ENCODE data around the gene KLHDC1.

KLHDC1 gene

GRCh38 chr14:49755378-49755777 is 62.5 kb downstream of the KLHDC1 start:
- no peak overlapping the region for H3K14ac ChIP-seq (ENCODE audit: low read length in 2 of 2)
- no peak overlapping the region for H3K4ac ChIP-seq (ENCODE audit: low read depth in 1 of 2, low read length in 2 of 2)
- no peak overlapping the region for H2BK120ac ChIP-seq (ENCODE audit: low read depth, low read length)
- no peak for DNase-seq
- no peaks in the 10 kb centered on the region for H3K4me1 ChIP-seq (ENCODE audit: control insufficient read depth, insufficient read depth, low read depth, low read length)
- no peak overlapping the region for H2BK15ac ChIP-seq (ENCODE audit: low read depth, poor library complexity, severe bottlenecking)
- no peaks in the 10 kb centered on the region for H3K27me3 ChIP-seq (ENCODE audit: control insufficient read depth in 1 of 2, insufficient read depth in 1 of 2, low read length in 2 of 2)
- H4K91ac ChIP-seq (ENCODE audit: low read length), result no peak overlapping the region
- H3K9me3 ChIP-seq (ENCODE audit: control insufficient read depth, low read length), result no peaks in the 10 kb centered on the region
- no peak overlapping the region for H3K4me3 ChIP-seq (ENCODE audit: insufficient read depth in 1 of 2, low read depth in 1 of 2, low read length in 2 of 2)
- no peak overlapping the region for H3K18ac ChIP-seq (ENCODE audit: low read depth in 1 of 2, low read length in 2 of 2)
- no peak overlapping the region for H2BK5ac ChIP-seq (ENCODE audit: low read depth, low read length, poor library complexity, severe bottlenecking)
- no peak overlapping the region for H3K23ac ChIP-seq (ENCODE audit: low read length in 2 of 2)
- no peak overlapping the region for H3K9ac ChIP-seq (ENCODE audit: low read length)
- H3K27ac ChIP-seq (ENCODE audit: low read length, poor library complexity, severe bottlenecking), result no peak overlapping the region
- WGBS, result 89% methylated on average over 2 of the region's 3 CpGs
- no peak overlapping the region for H2AK5ac ChIP-seq (ENCODE audit: low read length, severe bottlenecking)
- H2BK12ac ChIP-seq (ENCODE audit: low read length in 2 of 2), result no peak overlapping the region
- H2AFZ ChIP-seq (ENCODE audit: low read depth, low read length), result no peak overlapping the region
- no peak overlapping the region for H3K4me2 ChIP-seq (ENCODE audit: low read length, poor library complexity, severe bottlenecking)
- H3K79me1 ChIP-seq (replicated peaks; ENCODE audit: low read length, poor library complexity, severe bottlenecking), result no peaks in the 10 kb centered on the region
- peaks cover 0 to 15% of the 10 kb centered on the region in 2 experiments for H3K36me3 ChIP-seq (ENCODE audit: control insufficient read depth in 1 of 2, insufficient read depth in 2 of 2, low read depth in 1 of 2, low read length in 2 of 2)
- no peak overlapping the region for H4K8ac ChIP-seq (ENCODE audit: low read length)

GRCh38 chr14:49761839-49762551 is 69.1 kb downstream of the KLHDC1 start:
- Histone ChIP-seq H3K9ac (ENCODE audit: low read length) (no peak overlapping the region), H3K27me3 (ENCODE audit: control insufficient read depth in 1 of 2, insufficient read depth in 1 of 2, low read length in 2 of 2) (no peaks in the 10 kb centered on the region), H4K8ac (ENCODE audit: low read length) (no peak overlapping the region), H3K79me1 (replicated peaks; ENCODE audit: low read length, poor library complexity, severe bottlenecking) (no peaks in the 10 kb centered on the region), H3K4me2 (ENCODE audit: low read length, poor library complexity, severe bottlenecking) (no peak overlapping the region), H3K4ac (ENCODE audit: low read depth in 1 of 2, low read length in 2 of 2) (no peak overlapping the region), H3K23ac (ENCODE audit: low read length in 2 of 2) (no peak overlapping the region), H3K4me1 (ENCODE audit: control insufficient read depth, insufficient read depth, low read depth, low read length) (no peaks in the 10 kb centered on the region), H3K36me3 (ENCODE audit: control insufficient read depth in 1 of 2, insufficient read depth in 2 of 2, low read depth in 1 of 2, low read length in 2 of 2) (no peaks in the 10 kb centered on the region), H2BK12ac (ENCODE audit: low read length in 2 of 2) (no peak overlapping the region), H2BK5ac (ENCODE audit: low read depth, low read length, poor library complexity, severe bottlenecking) (no peak overlapping the region), H2AFZ (ENCODE audit: low read depth, low read length) (no peak overlapping the region), H2BK15ac (ENCODE audit: low read depth, poor library complexity, severe bottlenecking) (no peak overlapping the region), H2BK120ac (ENCODE audit: low read depth, low read length) (no peak overlapping the region), H3K4me3 (ENCODE audit: insufficient read depth in 1 of 2, low read depth in 1 of 2, low read length in 2 of 2) (no peak overlapping the region), H2AK5ac (ENCODE audit: low read length, severe bottlenecking) (no peak overlapping the region), H3K14ac (ENCODE audit: low read length in 2 of 2) (no peak overlapping the region), H3K18ac (ENCODE audit: low read depth in 1 of 2, low read length in 2 of 2) (no peak overlapping the region), H3K9me3 (ENCODE audit: control insufficient read depth, low read length) (no peaks in the 10 kb centered on the region), H4K91ac (ENCODE audit: low read length) (no peak overlapping the region), H3K27ac (ENCODE audit: low read length, poor library complexity, severe bottlenecking) (no peak overlapping the region)
- no peak for DNase-seq
- 90% methylated on average over 6 of the region's 6 CpGs for WGBS

- Histone ChIP-seq H3K4me3 (ENCODE audit: insufficient read depth in 1 of 2, low read depth in 1 of 2, low read length in 2 of 2) (peak overlapping the region in 1 of 2 experiments; percentile 99), H2BK12ac (ENCODE audit: low read length in 2 of 2) (peak overlapping the region in 1 of 2 experiments; percentile 10), H3K4ac (ENCODE audit: low read depth in 1 of 2, low read length in 2 of 2) (peak overlapping the region in 1 of 2 experiments; percentile 91), H4K91ac (ENCODE audit: low read length) (no peak overlapping the region), H3K9me3 (ENCODE audit: control insufficient read depth, low read length) (no peaks in the 10 kb centered on the region), H4K8ac (ENCODE audit: low read length) (no peak overlapping the region), H2BK5ac (ENCODE audit: low read depth, low read length, poor library complexity, severe bottlenecking) (no peak overlapping the region), H2AK5ac (ENCODE audit: low read length, severe bottlenecking) (no peak overlapping the region), H3K79me1 (replicated peaks; ENCODE audit: low read length, poor library complexity, severe bottlenecking) (peaks cover 11% of the 10 kb centered on the region), H3K23ac (ENCODE audit: low read length in 2 of 2) (no peak overlapping the region), H3K36me3 (ENCODE audit: control insufficient read depth in 1 of 2, insufficient read depth in 2 of 2, low read depth in 1 of 2, low read length in 2 of 2) (peaks cover 0 to 5% of the 10 kb centered on the region in 2 experiments), H3K4me1 (ENCODE audit: control insufficient read depth, insufficient read depth, low read depth, low read length) (peaks cover 17% of the 10 kb centered on the region), H2AFZ (ENCODE audit: low read depth, low read length) (no peak overlapping the region), H3K14ac (ENCODE audit: low read length in 2 of 2) (no peak overlapping the region), H3K4me2 (ENCODE audit: low read length, poor library complexity, severe bottlenecking) (no peak overlapping the region), H2BK15ac (ENCODE audit: low read depth, poor library complexity, severe bottlenecking) (no peak overlapping the region), H3K9ac (ENCODE audit: low read length) (peak overlapping the region; percentile 100), H2BK120ac (ENCODE audit: low read depth, low read length) (no peak overlapping the region), H3K18ac (ENCODE audit: low read depth in 1 of 2, low read length in 2 of 2) (no peak overlapping the region), H3K27me3 (ENCODE audit: control insufficient read depth in 1 of 2, insufficient read depth in 1 of 2, low read length in 2 of 2) (no peaks in the 10 kb centered on the region), H3K27ac (ENCODE audit: low read length, poor library complexity, severe bottlenecking) (peak overlapping the region; percentile 96)
- DNase-seq, result no peak
- 95% methylated on average over 10 of the region's 10 CpGs for WGBS
Observed at GRCh38 chr14:49766839-49767238, 73.9 kb downstream of the KLHDC1 start.

- no peaks in the 10 kb centered on the region for H3K27me3 ChIP-seq (ENCODE audit: control insufficient read depth in 1 of 2, insufficient read depth in 1 of 2, low read length in 2 of 2)
- no peak overlapping the region for H2BK12ac ChIP-seq (ENCODE audit: low read length in 2 of 2)
- H3K9ac ChIP-seq (ENCODE audit: low read length), result peak overlapping the region; percentile 100
- H2BK15ac ChIP-seq (ENCODE audit: low read depth, poor library complexity, severe bottlenecking), result peak overlapping the region; percentile 29
- H3K27ac ChIP-seq (ENCODE audit: low read length, poor library complexity, severe bottlenecking), result peak overlapping the region; percentile 96
- H3K14ac ChIP-seq (ENCODE audit: low read length in 2 of 2), result no peak overlapping the region
- H4K91ac ChIP-seq (ENCODE audit: low read length), result no peak overlapping the region
- DNase-seq, result no peak
- H2BK5ac ChIP-seq (ENCODE audit: low read depth, low read length, poor library complexity, severe bottlenecking), result no peak overlapping the region
- no peak overlapping the region for H2AFZ ChIP-seq (ENCODE audit: low read depth, low read length)
- H3K4ac ChIP-seq (ENCODE audit: low read depth in 1 of 2, low read length in 2 of 2), result peak overlapping the region in 1 of 2 experiments; percentile 81
- WGBS, result 0% methylated on average over 9 of the region's 9 CpGs
- H3K36me3 ChIP-seq (ENCODE audit: control insufficient read depth in 1 of 2, insufficient read depth in 2 of 2, low read depth in 1 of 2, low read length in 2 of 2), result peaks cover 0 to 9% of the 10 kb centered on the region in 2 experiments
- no peak overlapping the region for H3K23ac ChIP-seq (ENCODE audit: low read length in 2 of 2)
- H4K8ac ChIP-seq (ENCODE audit: low read length), result peak overlapping the region; percentile 53
- H3K79me1 ChIP-seq (replicated peaks; ENCODE audit: low read length, poor library complexity, severe bottlenecking), result peaks cover 11% of the 10 kb centered on the region
- peaks cover 17% of the 10 kb centered on the region for H3K4me1 ChIP-seq (ENCODE audit: control insufficient read depth, insufficient read depth, low read depth, low read length)
- peak overlapping the region; percentile 92 for H3K4me2 ChIP-seq (ENCODE audit: low read length, poor library complexity, severe bottlenecking)
- H3K18ac ChIP-seq (ENCODE audit: low read depth in 1 of 2, low read length in 2 of 2), result peak overlapping the region; percentile 34 to 83
- peak overlapping the region; percentile 88 to 99 for H3K4me3 ChIP-seq (ENCODE audit: insufficient read depth in 1 of 2, low read depth in 1 of 2, low read length in 2 of 2)
- no peak overlapping the region for H2BK120ac ChIP-seq (ENCODE audit: low read depth, low read length)
- H3K9me3 ChIP-seq (ENCODE audit: control insufficient read depth, low read length), result no peaks in the 10 kb centered on the region
- no peak overlapping the region for H2AK5ac ChIP-seq (ENCODE audit: low read length, severe bottlenecking)
Observed at GRCh38 chr14:49767270-49767570, 74.3 kb downstream of the KLHDC1 start.

Measured in mesenchymal stem cell (in vitro differentiated cells and primary cell).